ENCODE results near the gene ACKR3. TPM values are rescaled to one million over a fixed set of nuclear protein-coding genes. Genes with fewer than 3 reads are reported as not detected.
A peak's percentile ranks its signal among the peaks of the same experiment; 100 is the strongest.

Gene ACKR3
- polyA plus RNA-seq, 3 donors: 56.8 to 74.6 (median 62.1) TPM

GRCh38 chr2:236604575-236605344, 35.1 kb downstream of the ACKR3 start:
- peak; percentile 65 for DNase-seq

- no peak for DNase-seq
Measured at GRCh38 chr2:236605345-236605734, 35.7 kb downstream of the ACKR3 start.

- no peak for DNase-seq
Measured at GRCh38 chr2:236606023-236606422, 36.4 kb downstream of the ACKR3 start.

- DNase-seq: no peak
Measured at GRCh38 chr2:236607471-236608187, 38.0 kb downstream of the ACKR3 start.

- DNase-seq: no peak
Measured at GRCh38 chr2:236608188-236608525, 38.5 kb downstream of the ACKR3 start.

- no peak for DNase-seq
Measured at GRCh38 chr2:236608710-236609109, 39.1 kb downstream of the ACKR3 start.

GRCh38 chr2:236610991-236611821, 41.6 kb downstream of the ACKR3 start:
- no peak for DNase-seq

- no peak for DNase-seq
Measured at GRCh38 chr2:236612737-236613136, 43.1 kb downstream of the ACKR3 start.

- no peak for DNase-seq
Measured at GRCh38 chr2:236613612-236614011, 44.0 kb downstream of the ACKR3 start.

- no peak for DNase-seq
Measured at GRCh38 chr2:236614551-236614950, 44.9 kb downstream of the ACKR3 start.

GRCh38 chr2:236616031-236616430, 46.4 kb downstream of the ACKR3 start:
- no peak for DNase-seq

- no peak for DNase-seq
Measured at GRCh38 chr2:236616624-236617023, 47.0 kb downstream of the ACKR3 start.

- no peak for DNase-seq
Measured at GRCh38 chr2:236617221-236617737, 47.7 kb downstream of the ACKR3 start.

- no peak for DNase-seq
Measured at GRCh38 chr2:236617796-236618195, 48.2 kb downstream of the ACKR3 start.

- DNase-seq: no peak
Measured at GRCh38 chr2:236618370-236618769, 48.7 kb downstream of the ACKR3 start.

GRCh38 chr2:236619910-236620612, 50.4 kb downstream of the ACKR3 start:
- no peak for DNase-seq

GRCh38 chr2:236621786-236622185, 52.2 kb downstream of the ACKR3 start:
- DNase-seq: no peak

- no peak for DNase-seq
Measured at GRCh38 chr2:236622201-236622600, 52.6 kb downstream of the ACKR3 start.

- no peak for DNase-seq
Measured at GRCh38 chr2:236622660-236623059, 53.0 kb downstream of the ACKR3 start.

GRCh38 chr2:236623816-236624215, 54.2 kb downstream of the ACKR3 start:
- no peak for DNase-seq

GRCh38 chr2:236625156-236625690, 55.6 kb downstream of the ACKR3 start:
- DNase-seq: no peak

All from renal pelvis (tissue), 4 donors.